Measurements from ENCODE around the gene A4GALT.
"Not testable (repeated sequence)": the region's sequence is repeated elsewhere in the genome, so short reads cannot be mapped to it uniquely, and the experiment has no call there.

The A4GALT gene

GRCh38 chr22:42680648-42681047 lies 40.0 kb downstream of the A4GALT start:
- DNase-seq = no peak

- no peak for DNase-seq
Observed at GRCh38 chr22:42679691-42680090, 41.0 kb downstream of the A4GALT start.

GRCh38 chr22:42678894-42679293 lies 41.8 kb downstream of the A4GALT start:
- DNase-seq = no peak

- DNase-seq = not testable (repeated sequence)
Observed at GRCh38 chr22:42677936-42678335, 42.7 kb downstream of the A4GALT start.

GRCh38 chr22:42676059-42676607 lies 44.5 kb downstream of the A4GALT start:
- DNase-seq = no peak

- no peak for DNase-seq
Observed at GRCh38 chr22:42673898-42674401, 46.7 kb downstream of the A4GALT start.

- not testable (repeated sequence) for DNase-seq
Observed at GRCh38 chr22:42673071-42673470, 47.6 kb downstream of the A4GALT start.

- DNase-seq = no peak
Observed at GRCh38 chr22:42670921-42671709, 49.6 kb downstream of the A4GALT start.

GRCh38 chr22:42670046-42670445 lies 50.6 kb downstream of the A4GALT start:
- DNase-seq = no peak

GRCh38 chr22:42666393-42666792 lies 54.3 kb downstream of the A4GALT start:
- not testable (repeated sequence) for DNase-seq

- no peak for DNase-seq
Observed at GRCh38 chr22:42664976-42665831, 55.5 kb downstream of the A4GALT start.

- peak; percentile 76 for DNase-seq
Observed at GRCh38 chr22:42661985-42662831, 58.5 kb downstream of the A4GALT start.

- DNase-seq = no peak
Observed at GRCh38 chr22:42656578-42656977, 64.1 kb downstream of the A4GALT start.

GRCh38 chr22:42655693-42656092 lies 65.0 kb downstream of the A4GALT start:
- DNase-seq = no peak

- no peak for DNase-seq
Observed at GRCh38 chr22:42654436-42655073, 66.1 kb downstream of the A4GALT start.

- DNase-seq = no peak
Observed at GRCh38 chr22:42653999-42654398, 66.7 kb downstream of the A4GALT start.

GRCh38 chr22:42651134-42651533 lies 69.5 kb downstream of the A4GALT start:
- no peak for DNase-seq

GRCh38 chr22:42649246-42650099 lies 71.2 kb downstream of the A4GALT start, which contains the start of gene CYB5R3:
TSS of gene CYB5R3 (minus strand) at chr22:42649392. CDS start at chr22:42649315, 77 bp downstream.
- DNase-seq = peak; percentile 75

GRCh38 chr22:42648368-42649245 lies 72.1 kb downstream of the A4GALT start:
- peak; percentile 64 for DNase-seq

- DNase-seq = no peak
Observed at GRCh38 chr22:42648017-42648367, 72.7 kb downstream of the A4GALT start.

Measured in hematopoietic multipotent progenitor cell treated with erythropoietin and hydrocortisone succinate and interleukin-3 and kit ligand, for 8 days (in vitro differentiated cells).